ENCODE results near the gene NCAM2.

DNA sequence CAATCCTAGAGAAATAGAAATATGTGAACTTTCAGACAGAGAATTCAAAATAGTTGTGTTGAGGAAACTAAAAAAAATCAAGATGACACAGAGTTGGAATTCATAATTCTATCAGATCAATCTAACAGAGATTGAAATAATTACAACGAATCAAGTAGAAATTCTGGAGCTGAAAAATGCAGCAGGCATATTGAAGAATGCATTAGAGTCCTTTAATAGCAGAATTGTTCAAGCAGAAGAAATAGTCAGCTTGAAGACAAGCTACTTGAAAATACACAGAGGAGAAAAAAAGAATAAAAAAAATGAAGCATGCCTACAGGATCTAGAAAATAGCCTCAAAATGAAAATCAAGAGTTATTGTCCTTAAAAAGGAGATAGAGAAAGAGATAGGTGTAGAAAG is 347.1 kb downstream of the NCAM2 start:
- TF ChIP-seq TCF7L2 (IDR thresholded peaks at IDR 0.05; ENCODE audit: borderline replicate concordance, extremely low read depth, insufficient read depth, insufficient read length), result no peak
- TF ChIP-seq, protein P1, sequence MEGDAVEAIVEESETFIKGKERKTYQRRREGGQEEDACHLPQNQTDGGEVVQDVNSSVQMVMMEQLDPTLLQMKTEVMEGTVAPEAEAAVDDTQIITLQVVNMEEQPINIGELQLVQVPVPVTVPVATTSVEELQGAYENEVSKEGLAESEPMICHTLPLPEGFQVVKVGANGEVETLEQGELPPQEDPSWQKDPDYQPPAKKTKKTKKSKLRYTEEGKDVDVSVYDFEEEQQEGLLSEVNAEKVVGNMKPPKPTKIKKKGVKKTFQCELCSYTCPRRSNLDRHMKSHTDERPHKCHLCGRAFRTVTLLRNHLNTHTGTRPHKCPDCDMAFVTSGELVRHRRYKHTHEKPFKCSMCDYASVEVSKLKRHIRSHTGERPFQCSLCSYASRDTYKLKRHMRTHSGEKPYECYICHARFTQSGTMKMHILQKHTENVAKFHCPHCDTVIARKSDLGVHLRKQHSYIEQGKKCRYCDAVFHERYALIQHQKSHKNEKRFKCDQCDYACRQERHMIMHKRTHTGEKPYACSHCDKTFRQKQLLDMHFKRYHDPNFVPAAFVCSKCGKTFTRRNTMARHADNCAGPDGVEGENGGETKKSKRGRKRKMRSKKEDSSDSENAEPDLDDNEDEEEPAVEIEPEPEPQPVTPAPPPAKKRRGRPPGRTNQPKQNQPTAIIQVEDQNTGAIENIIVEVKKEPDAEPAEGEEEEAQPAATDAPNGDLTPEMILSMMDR (IDR thresholded peaks at IDR 0.05 in 2 of 3, conservative IDR thresholded peaks at IDR 0.05 in 1 of 3; ENCODE audit: borderline replicate concordance in 1 of 3, insufficient read depth in 1 of 3, low read depth in 2 of 3, low read length in 2 of 3), result no peak
- no peak for TF ChIP-seq CEBPB (IDR thresholded peaks at IDR 0.05; ENCODE audit: low read depth)
- TF ChIP-seq, protein P2, sequence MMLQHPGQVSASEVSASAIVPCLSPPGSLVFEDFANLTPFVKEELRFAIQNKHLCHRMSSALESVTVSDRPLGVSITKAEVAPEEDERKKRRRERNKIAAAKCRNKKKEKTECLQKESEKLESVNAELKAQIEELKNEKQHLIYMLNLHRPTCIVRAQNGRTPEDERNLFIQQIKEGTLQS (IDR thresholded peaks at IDR 0.05), result no peak
- TF ChIP-seq EZH2 (IDR thresholded peaks at IDR 0.05), result no peak
- no peak for TF ChIP-seq SIN3A (IDR thresholded peaks at IDR 0.05; ENCODE audit: low read depth)
- TF ChIP-seq FOSL1 (IDR thresholded peaks at IDR 0.05; ENCODE audit: low read depth), result no peak
- no peak for TF ChIP-seq POLR2A (IDR thresholded peaks at IDR 0.05; ENCODE audit: borderline replicate concordance, extremely low read depth, insufficient read depth, insufficient read length)
- TF ChIP-seq RAD21 (IDR thresholded peaks at IDR 0.05; ENCODE audit: low read depth), result no peak
- TF ChIP-seq YY1 (IDR thresholded peaks at IDR 0.05; ENCODE audit: extremely low read depth, insufficient replicate concordance, low read depth, low read length), result no peak
- TF ChIP-seq, protein P3, sequence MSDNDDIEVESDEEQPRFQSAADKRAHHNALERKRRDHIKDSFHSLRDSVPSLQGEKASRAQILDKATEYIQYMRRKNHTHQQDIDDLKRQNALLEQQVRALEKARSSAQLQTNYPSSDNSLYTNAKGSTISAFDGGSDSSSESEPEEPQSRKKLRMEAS (IDR thresholded peaks at IDR 0.05), result no peak
- TF ChIP-seq SRF (IDR thresholded peaks at IDR 0.05; ENCODE audit: low read depth), result no peak

Measured in HCT116 (cell line).